HG03039 (cell line): ENCODE measurements around the gene DNAH3.
"Not testable (repeated sequence)": the region's sequence is repeated elsewhere in the genome, so short reads cannot be mapped to it uniquely, and the experiment has no call there.

Experiments used
- ATAC-seq: cut with Tn5 transposase; IDR thresholded peaks from one replicate; pipeline ENCODE4 v1.9.1; 2021; ENCODE audit warnings: mild to moderate bottlenecking, moderate library complexity; ENCODE audit not compliant: unreplicated experiment

Gene DNAH3

GRCh38 chr16:21150375-21151001 lies at the start of gene DNAH3:
TSS of gene DNAH3 (minus strand) at chr16:21150846. CDS start at chr16:21150319, 527 bp downstream.
- ATAC-seq: no peak

DNA sequence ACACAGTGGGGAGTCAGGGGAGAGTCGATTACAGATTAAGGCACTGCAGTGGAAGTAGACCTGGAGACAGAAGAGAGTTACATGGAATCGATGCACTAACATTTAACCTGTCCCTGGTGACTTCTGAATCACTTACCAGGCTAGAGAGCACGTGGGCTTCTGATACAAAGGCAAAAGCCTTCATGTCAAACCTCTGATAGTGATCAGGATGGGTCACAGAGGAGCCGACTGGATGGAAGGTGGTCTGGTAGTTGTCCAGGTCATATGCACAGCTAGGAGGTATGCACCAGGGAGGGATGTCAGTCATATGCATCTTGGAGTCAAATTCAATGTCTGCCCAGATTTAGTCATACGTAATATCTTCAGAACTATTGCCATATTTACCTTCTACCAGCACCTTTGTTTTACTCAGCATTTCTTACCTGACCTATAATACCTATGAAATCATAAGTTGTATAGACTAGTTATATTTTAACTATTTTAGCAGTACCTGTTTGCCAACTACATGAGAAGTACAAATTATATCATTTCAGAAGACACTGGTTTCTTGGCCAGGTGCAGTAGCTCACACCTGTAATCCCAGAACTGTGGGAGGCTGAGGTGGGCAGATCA lies 49.1 kb upstream of the DNAH3 start:
- ATAC-seq: no peak

DNA sequence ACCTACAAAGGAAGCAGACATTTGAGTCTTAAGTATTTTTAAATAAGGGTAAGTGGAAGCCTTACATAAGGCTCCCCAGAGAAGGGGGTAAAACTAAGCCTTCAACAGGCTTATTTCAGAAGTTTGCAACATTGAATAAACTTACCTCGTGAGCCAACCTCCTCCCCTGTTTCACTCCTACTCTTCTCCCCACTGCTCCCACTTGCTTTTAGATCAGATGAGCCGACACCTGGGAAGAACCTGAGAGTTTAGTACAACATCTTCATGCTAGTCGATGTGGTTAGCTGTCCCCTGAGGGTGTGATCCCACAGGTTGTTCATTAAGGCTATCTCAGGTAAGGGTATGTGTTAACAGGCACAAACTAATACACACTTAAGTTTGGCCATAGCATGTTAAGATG lies 47.0 kb upstream of the DNAH3 start:
- no peak for ATAC-seq

DNA sequence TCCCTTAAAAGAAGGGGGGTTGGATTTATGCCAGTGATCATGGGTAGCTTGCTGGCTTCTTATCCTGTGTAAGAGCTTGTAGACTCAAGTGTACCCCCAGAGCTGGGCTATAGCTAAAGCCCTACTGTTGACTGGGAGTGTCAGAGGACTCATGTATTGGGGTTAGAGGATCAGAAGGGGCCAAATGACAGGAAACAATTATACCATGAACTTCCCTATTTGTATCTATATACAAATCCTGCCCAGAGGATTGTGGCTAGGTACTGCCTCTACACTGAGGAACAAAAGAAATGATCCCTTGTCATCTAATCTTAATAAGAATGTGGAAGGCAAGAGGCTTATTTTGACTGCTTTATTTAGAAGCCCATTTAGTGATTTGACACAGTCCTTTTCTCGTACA lies 46.5 kb upstream of the DNAH3 start:
- no peak for ATAC-seq

GRCh38 chr16:21195330-21195729 lies 44.7 kb upstream of the DNAH3 start:
- ATAC-seq: not testable (repeated sequence)

GRCh38 chr16:21194771-21195301 lies 44.2 kb upstream of the DNAH3 start:
- ATAC-seq: no peak

DNA sequence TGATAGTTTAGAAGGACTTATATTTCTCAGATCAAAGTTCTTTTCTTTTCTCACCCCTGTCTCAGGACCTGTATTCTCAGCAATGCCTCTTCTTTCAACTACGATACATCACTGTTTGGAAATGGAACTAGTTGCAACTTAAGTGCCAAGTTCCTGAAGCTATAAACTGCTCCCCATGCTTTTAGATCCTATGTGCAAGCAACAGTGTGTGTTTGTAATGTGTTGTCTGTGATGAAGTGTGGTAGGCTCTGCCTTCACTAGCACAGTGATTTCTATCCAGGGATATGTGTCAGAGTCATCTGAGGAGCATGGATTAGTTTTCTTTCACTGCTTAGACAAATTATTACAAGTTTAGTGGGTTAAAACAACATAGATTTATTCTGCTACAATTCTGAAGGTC lies 42.3 kb upstream of the DNAH3 start:
- ATAC-seq: no peak

DNA sequence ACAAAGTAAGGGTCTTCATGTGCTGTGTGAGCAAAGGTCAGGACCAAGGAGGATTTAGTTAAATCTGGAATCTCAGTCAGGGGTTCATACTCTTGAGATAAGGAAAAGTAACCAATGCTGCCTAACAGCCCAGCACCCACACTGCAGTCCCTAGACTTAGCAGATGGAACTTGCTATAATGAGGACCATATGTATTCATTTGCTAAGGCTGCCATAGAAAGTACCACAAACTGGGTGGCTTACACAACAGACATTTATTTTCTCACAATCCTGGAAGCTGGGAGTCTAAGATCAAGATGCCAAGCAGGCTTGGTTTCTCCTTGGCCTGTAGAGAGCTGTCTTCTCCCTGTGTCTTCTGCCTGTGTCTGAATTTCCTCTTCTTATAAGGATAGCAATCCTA lies 40.0 kb upstream of the DNAH3 start:
- no peak for ATAC-seq

DNA sequence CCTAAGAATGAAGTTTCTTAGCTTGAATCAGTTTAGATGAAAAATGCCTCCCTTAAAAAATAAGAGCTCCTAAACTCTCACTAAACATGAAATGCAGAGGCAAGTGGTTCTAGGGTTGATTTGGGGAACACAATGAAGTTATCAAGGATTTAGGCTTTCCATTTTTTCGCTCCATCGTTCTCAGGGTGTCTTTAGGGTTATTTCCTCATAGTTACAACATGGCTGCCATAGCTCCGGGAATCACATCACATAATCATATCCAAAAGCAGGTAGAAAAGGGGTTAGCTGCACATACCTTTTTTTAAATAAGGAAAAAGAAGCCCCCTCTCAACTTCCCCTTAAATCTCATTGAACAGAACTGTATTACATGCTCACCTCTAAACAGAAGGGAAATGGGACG lies 39.4 kb upstream of the DNAH3 start:
- no peak for ATAC-seq

GRCh38 chr16:21189311-21189710 lies 38.7 kb upstream of the DNAH3 start:
- no peak for ATAC-seq

- no peak for ATAC-seq
Observed at GRCh38 chr16:21186326-21186691, 35.7 kb upstream of the DNAH3 start.

GRCh38 chr16:21185659-21186325 lies 35.1 kb upstream of the DNAH3 start:
- no peak for ATAC-seq

DNA sequence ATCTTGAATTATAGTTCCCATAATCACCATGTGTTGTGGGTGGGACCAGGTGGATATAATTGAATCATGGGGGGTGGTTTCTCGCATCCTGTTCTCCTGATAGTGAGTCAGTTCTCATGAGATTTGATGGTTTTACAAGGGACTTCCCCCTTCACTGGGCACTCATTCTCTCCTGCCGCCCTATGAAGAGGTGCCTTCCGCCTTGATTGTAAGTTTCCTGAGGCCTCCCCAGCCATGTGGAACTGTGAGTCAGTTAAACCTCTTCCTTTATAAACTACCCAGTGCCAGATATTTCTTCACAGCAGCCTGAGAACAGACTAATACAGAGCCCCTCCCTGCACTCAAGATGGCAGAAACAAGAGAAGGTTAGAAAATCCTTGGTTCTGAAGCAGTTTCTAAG lies 34.2 kb upstream of the DNAH3 start:
- no peak for ATAC-seq

DNA sequence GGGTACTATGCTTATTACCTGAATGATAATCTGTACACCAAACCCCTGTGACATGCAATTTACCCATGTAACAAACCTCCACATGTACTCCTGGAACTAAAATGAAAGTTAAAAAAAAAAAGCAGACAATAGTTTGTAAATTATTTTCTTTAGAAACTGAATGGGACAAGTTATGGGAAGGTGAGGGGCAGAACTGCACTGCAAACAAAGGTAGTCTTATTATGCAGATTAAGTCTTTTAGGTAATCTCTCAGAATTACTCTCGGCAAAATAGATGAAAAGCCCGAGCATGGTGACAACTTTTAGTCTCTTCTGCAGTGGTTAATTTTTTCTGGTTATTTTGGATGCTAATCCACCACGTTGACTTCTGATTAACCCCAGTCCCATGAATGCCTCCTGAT lies 33.3 kb upstream of the DNAH3 start:
- ATAC-seq: no peak

- no peak for ATAC-seq
Observed at GRCh38 chr16:21179983-21180365, 29.3 kb upstream of the DNAH3 start.

DNA sequence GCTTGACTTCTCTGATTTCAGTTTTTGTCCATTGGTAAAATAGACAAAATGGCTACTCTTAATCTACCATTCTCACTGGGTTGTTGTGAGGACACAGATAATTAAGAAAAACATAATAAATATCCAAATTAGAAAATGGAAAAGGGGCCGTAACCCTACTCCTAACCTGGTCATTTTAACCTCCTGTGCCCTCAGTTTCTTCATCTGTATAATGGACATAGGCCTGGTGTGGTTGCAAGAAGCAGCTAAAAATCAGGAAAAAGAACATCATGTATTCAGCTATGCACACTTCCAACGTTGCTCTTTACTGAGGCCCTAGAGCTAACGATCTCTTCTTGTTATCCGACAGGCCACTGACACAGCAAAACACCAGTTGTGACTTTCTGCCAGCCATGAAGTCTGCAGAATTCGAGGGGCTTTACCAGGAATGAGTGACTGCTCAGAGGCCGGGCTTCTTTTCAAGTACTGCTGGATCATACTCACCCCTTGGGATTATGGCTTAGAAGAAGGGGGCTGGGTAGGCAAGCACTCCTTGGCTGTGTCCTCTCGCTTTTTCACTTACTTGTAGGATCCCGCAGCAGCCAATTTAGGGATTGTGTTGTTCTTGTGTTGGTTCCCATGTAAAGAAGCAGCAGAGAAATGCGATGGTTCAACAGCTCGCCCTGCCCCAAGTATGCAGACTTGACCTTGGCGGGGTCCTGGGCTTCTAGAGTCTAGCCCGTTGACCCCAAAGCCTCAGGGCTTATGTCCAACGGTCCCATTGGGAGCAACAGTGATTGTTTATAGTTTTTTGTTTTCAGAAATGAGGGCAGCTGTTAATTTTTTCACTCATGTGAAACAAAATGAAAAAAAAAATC lies 28.7 kb upstream of the DNAH3 start:
- ATAC-seq: no peak

- no peak for ATAC-seq
Observed at GRCh38 chr16:21175397-21175796, 24.8 kb upstream of the DNAH3 start.

GRCh38 chr16:21172650-21173049 lies 22.0 kb upstream of the DNAH3 start:
- no peak for ATAC-seq

- not testable (repeated sequence) for ATAC-seq
Observed at GRCh38 chr16:21170116-21170515, 19.5 kb upstream of the DNAH3 start.

GRCh38 chr16:21169249-21169981 lies 18.8 kb upstream of the DNAH3 start:
- ATAC-seq: no peak
